HK-2 (cell line): ENCODE data around the gene SLC9C2.

ENCODE experiments used
- DNase-seq: peaks from one replicate; pipeline ENCODE4 v3.0.0-alpha.2; 2018; ENCODE audit not compliant: unreplicated experiment

SLC9C2 gene

DNA sequence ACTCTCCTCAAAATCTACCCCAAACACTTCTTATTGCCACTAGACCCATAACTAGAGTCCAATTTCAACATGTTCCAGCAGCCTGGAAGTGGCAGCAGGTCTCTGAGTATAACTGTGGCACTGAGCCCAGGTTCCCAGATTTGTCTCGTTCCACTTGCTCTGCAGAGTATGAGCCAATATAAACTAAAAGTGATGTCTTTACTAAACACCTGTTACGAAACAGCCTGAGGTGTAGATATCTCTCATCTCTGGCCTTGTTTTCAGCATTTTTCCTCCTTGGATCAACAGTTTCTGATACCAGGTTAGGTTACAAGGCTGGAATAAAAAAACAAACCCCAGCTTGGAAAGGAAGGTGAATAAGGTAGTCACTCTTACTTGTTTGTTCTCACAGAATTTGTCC lies 150.9 kb downstream of the SLC9C2 start:
- no peak for DNase-seq
